C1 segment of cervical spinal cord (tissue), 14 donors: ENCODE measurements around the gene CTDSP2.
"Not testable (repeated sequence)": the region's sequence is repeated elsewhere in the genome, so short reads cannot be mapped to it uniquely, and the experiment has no call there.

Experiments
- DNase-seq, 14 donors: peaks; one replicate each; lab custom pipeline; 2025; lab: John Stamatoyannopoulos, UW

Gene CTDSP2

GRCh38 chr12:57836442-57837375, 9.8 kb downstream of the CTDSP2 start:
- DNase-seq: peak in 10 of 14 donors; percentile 24 to 98 (median 60)

GRCh38 chr12:57835366-57836288, 10.9 kb downstream of the CTDSP2 start:
- DNase-seq: peak in 2 of 14 donors; percentile 15 to 27

GRCh38 chr12:57834086-57834876, 12.2 kb downstream of the CTDSP2 start:
- no peak for DNase-seq

- DNase-seq: no peak
Observed at GRCh38 chr12:57833672-57834071, 12.9 kb downstream of the CTDSP2 start.

GRCh38 chr12:57832966-57833365, 13.6 kb downstream of the CTDSP2 start:
- DNase-seq: peak in 1 of 14 donors; percentile 25

GRCh38 chr12:57830393-57830792, 16.1 kb downstream of the CTDSP2 start:
- no peak for DNase-seq

GRCh38 chr12:57829025-57829777, 17.3 kb downstream of the CTDSP2 start:
- DNase-seq: no peak

- no peak for DNase-seq
Observed at GRCh38 chr12:57826966-57827365, 19.6 kb downstream of the CTDSP2 start.

GRCh38 chr12:57826400-57826799, 20.1 kb downstream of the CTDSP2 start:
- no peak for DNase-seq

GRCh38 chr12:57825451-57825850, 21.1 kb downstream of the CTDSP2 start:
- DNase-seq: no peak

- no peak for DNase-seq
Observed at GRCh38 chr12:57823908-57824640, 22.5 kb downstream of the CTDSP2 start.

GRCh38 chr12:57823131-57823907, 23.2 kb downstream of the CTDSP2 start:
- no peak for DNase-seq

GRCh38 chr12:57822392-57823130, 24.0 kb downstream of the CTDSP2 start:
- DNase-seq: no peak

GRCh38 chr12:57821474-57822214, 24.9 kb downstream of the CTDSP2 start:
- no peak for DNase-seq

- DNase-seq: not testable (repeated sequence)
Observed at GRCh38 chr12:57821015-57821414, 25.5 kb downstream of the CTDSP2 start.

GRCh38 chr12:57820119-57820518, 26.4 kb downstream of the CTDSP2 start:
- DNase-seq: not testable (repeated sequence)

GRCh38 chr12:57817990-57818331, 28.6 kb downstream of the CTDSP2 start:
- not testable (repeated sequence) for DNase-seq
